Activated B cell treated with CpG ODN at 0.5 μM for 24 hours (primary cell): ENCODE measurements around the gene NFKBIZ. TPM values are rescaled to one million over a fixed set of nuclear protein-coding genes. Genes with fewer than 3 reads are reported as not detected.

ENCODE experiments used
- ATAC-seq: fragments of 200-7000 bp; cut with Tn5 transposase; one replicate; pipeline ENCODE4 v1.10.0; 2021; ENCODE audit warnings: low read depth, mild to moderate bottlenecking, moderate library complexity
- CTCF ChIA-PET: fragments of 350-600 bp; sonication (Branson Sonifier 250); formaldehyde crosslinking; loops from one replicate; lab custom pipeline; 2021; ENCODE audit warnings: antibody characterized with exemption; lab: Charles Lee
- POLR2A ChIA-PET: fragments of 350-600 bp; sonication (Branson Sonifier 250); formaldehyde crosslinking; loops from one replicate; lab custom pipeline; 2021; ENCODE audit warnings: antibody characterized with exemption; lab: Charles Lee
- DNase-seq: peaks from one replicate; pipeline ENCODE4 v3.0.0; 2022
- H3K27ac Mint-ChIP-seq: one replicate; pipeline ENCODE4 v1.8.0; 2020; ENCODE audit warnings: mixed read lengths
- H3K27me3 Mint-ChIP-seq: one replicate; pipeline ENCODE4 v1.8.0; 2021; ENCODE audit warnings: mixed read lengths
- H3K36me3 Mint-ChIP-seq: one replicate; pipeline ENCODE4 v1.8.0; 2021; ENCODE audit warnings: low read depth, mixed read lengths
- H3K4me1 Mint-ChIP-seq: one replicate; pipeline ENCODE4 v1.8.0; 2021; ENCODE audit warnings: mixed read lengths
- H3K4me3 Mint-ChIP-seq: one replicate; pipeline ENCODE4 v1.8.0; 2020; ENCODE audit warnings: mild to moderate bottlenecking, mixed read lengths
- H3K9me3 Mint-ChIP-seq: one replicate; pipeline ENCODE4 v1.8.0; 2020; ENCODE audit warnings: mixed read lengths
- CTCF ChIP-seq: fragments of 200-600 bp; IDR thresholded peaks from one replicate; pipeline ENCODE4 v1.8.0; 2022; ENCODE audit warnings: antibody characterized with exemption, mild to moderate bottlenecking
- intact Hi-C: fragments of 100-400 bp; cut with micrococcal nuclease; formaldehyde crosslinking; loops from one replicate; pipeline ENCODE4 v1.15.1; 2024
- total RNA-seq: library from RNA; stranded (reverse); gene quantifications from 2 replicates; pipeline ENCODE4 v1.2.3, GENCODE V29; 2022

The NFKBIZ gene
- total RNA-seq, 1 donor from 2014 or later, result 421 TPM

GRCh38 chr3:101852983-101853840 is 3.9 kb downstream of the NFKBIZ start:
- no peaks in the 10 kb centered on the region for H3K9me3 Mint-ChIP-seq
- no peak for TF ChIP-seq CTCF
- peak overlapping the region; percentile 98 for H3K4me3 Mint-ChIP-seq
- intact Hi-C loops, result loop anchor here (1.0 to 5.0 kb wide), 2 partner anchors 8 to 279 kb away; no protein-coding TSS in a partner anchor
- ChIA-PET POLR2A (interaction anchor here (0.6 to 4.9 kb wide), 23 partner anchors 11 to 372 kb away, joined by 3 to 84 read pairs (median 12); partner anchors contain the start of gene RPL24), CTCF (interaction anchor here (0.9 to 2.8 kb wide), 9 partner anchors 23 to 376 kb away, joined by 3 to 18 read pairs (median 5); no protein-coding TSS in a partner anchor)
- ATAC-seq, result no peak
- peaks cover 86% of the 10 kb centered on the region for H3K36me3 Mint-ChIP-seq
- H3K27ac Mint-ChIP-seq, result peak overlapping the region; percentile 96
- no peaks in the 10 kb centered on the region for H3K27me3 Mint-ChIP-seq
- DNase-seq, result no peak
- H3K4me1 Mint-ChIP-seq, result peaks cover 71% of the 10 kb centered on the region

- peaks cover 91% of the 10 kb centered on the region for H3K36me3 Mint-ChIP-seq
- intact Hi-C loops, result loop anchor here (5.0 kb wide), 1 partner anchor 278 kb away; no protein-coding TSS in a partner anchor
These were observed 4.7 kb downstream of the NFKBIZ start for GRCh38 chr3:101853982-101854381.

GRCh38 chr3:101854608-101855304 is 5.4 kb downstream of the NFKBIZ start:
- H3K9me3 Mint-ChIP-seq, result no peaks in the 10 kb centered on the region
- DNase-seq, result no peak
- peaks cover 99% of the 10 kb centered on the region for H3K36me3 Mint-ChIP-seq
- ATAC-seq, result no peak
- intact Hi-C loops, result loop anchor here (5.0 kb wide), 1 partner anchor 278 kb away; no protein-coding TSS in a partner anchor
- POLR2A ChIA-PET, result interaction anchor here (1.0 to 4.9 kb wide), 9 partner anchors 9 to 371 kb away, joined by 3 to 84 read pairs (median 6); no protein-coding TSS in a partner anchor
- H3K27ac Mint-ChIP-seq, result peak overlapping the region; percentile 59
- CTCF ChIA-PET, result interaction anchor here (2.1 kb wide), 1 partner anchor 370 kb away, joined by 4 read pairs; no protein-coding TSS in a partner anchor
- H3K4me3 Mint-ChIP-seq, result peak overlapping the region; percentile 17
- H3K4me1 Mint-ChIP-seq, result peaks cover 80% of the 10 kb centered on the region
- H3K27me3 Mint-ChIP-seq, result no peaks in the 10 kb centered on the region
- TF ChIP-seq CTCF, result no peak

More at GRCh38 chr3:101853982-101854381, 4.7 kb downstream of the NFKBIZ start:
- peak overlapping the region; percentile 98 for H3K4me3 Mint-ChIP-seq
- no peaks in the 10 kb centered on the region for H3K9me3 Mint-ChIP-seq
- CTCF ChIA-PET, result interaction anchor here (2.1 kb wide), 1 partner anchor 371 kb away, joined by 4 read pairs; no protein-coding TSS in a partner anchor
- POLR2A ChIA-PET, result interaction anchor here (0.6 to 4.9 kb wide), 13 partner anchors 10 to 371 kb away, joined by 3 to 84 read pairs (median 19); no protein-coding TSS in a partner anchor
- ATAC-seq (no peak), DNase-seq (no peak)
- H3K4me1 Mint-ChIP-seq, result peaks cover 73% of the 10 kb centered on the region
- no peaks in the 10 kb centered on the region for H3K27me3 Mint-ChIP-seq
- TF ChIP-seq CTCF, result no peak
- H3K27ac Mint-ChIP-seq, result peak overlapping the region; percentile 96

- no peaks in the 10 kb centered on the region for H3K27me3 Mint-ChIP-seq
- CTCF ChIA-PET, result interaction anchor here (1.1 to 4.1 kb wide), 3 partner anchors 43 to 367 kb away, joined by 3 to 19 read pairs (median 5); no protein-coding TSS in a partner anchor
These were observed 8.0 kb downstream of the NFKBIZ start for GRCh38 chr3:101857301-101857741.

More at GRCh38 chr3:101857301-101857741, 8.0 kb downstream of the NFKBIZ start:
- POLR2A ChIA-PET, result interaction anchor here (0.7 to 6.2 kb wide), 15 partner anchors 8 to 368 kb away, joined by 3 to 85 read pairs (median 6); partner anchors contain the start of gene NFKBIZ
- intact Hi-C loops, result no loop called here
- H3K4me3 Mint-ChIP-seq, result peak overlapping the region; percentile 55
- TF ChIP-seq CTCF, result no peak
- H3K9me3 Mint-ChIP-seq, result no peaks in the 10 kb centered on the region
- peaks cover 98% of the 10 kb centered on the region for H3K36me3 Mint-ChIP-seq
- H3K27ac Mint-ChIP-seq, result peak overlapping the region; percentile 68
- DNase-seq, result no peak
- no peak for ATAC-seq
- peaks cover 91% of the 10 kb centered on the region for H3K4me1 Mint-ChIP-seq
